Stimulated activated CD8-positive, alpha-beta memory T cell treated with anti-CD3 and anti-CD28 coated beads, Interleukin-7, amount 100 ng/mL, for 4 hours (primary cell): ENCODE measurements around the gene STAM2.
"Not testable (repeated sequence)": the region's sequence is repeated elsewhere in the genome, so short reads cannot be mapped to it uniquely, and the experiment has no call there.

Source experiments
- DNase-seq, 2 donors: peaks; one replicate each; pipeline ENCODE4 v3.0.0-alpha.2; 2020; ENCODE audit warnings: low read depth in 2 of 2

Gene STAM2

GRCh38 chr2:152106464-152106863, 69.1 kb downstream of the STAM2 start:
- DNase-seq, result no peak

DNA sequence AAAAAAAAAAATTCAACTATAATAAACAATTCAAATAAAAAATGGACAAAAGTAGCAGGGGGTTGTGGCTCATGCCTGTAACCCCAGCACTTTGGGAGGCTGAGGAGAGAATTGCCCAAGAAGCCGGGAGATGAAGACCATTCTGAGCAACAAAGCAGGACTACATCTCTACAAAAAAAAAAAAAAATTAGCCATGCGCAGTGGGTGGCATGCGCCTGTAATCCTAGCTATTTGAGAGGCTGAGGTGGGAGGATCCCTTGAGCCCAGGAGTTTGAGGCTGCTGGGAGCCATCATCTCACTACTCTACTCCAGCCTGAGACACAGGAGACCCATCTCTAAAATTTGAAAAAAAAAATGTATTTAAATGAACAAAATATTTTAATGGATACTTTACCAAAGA, 72.3 kb downstream of the STAM2 start:
- DNase-seq, result no peak

GRCh38 chr2:152100961-152101360, 74.6 kb downstream of the STAM2 start:
- no peak for DNase-seq

DNA sequence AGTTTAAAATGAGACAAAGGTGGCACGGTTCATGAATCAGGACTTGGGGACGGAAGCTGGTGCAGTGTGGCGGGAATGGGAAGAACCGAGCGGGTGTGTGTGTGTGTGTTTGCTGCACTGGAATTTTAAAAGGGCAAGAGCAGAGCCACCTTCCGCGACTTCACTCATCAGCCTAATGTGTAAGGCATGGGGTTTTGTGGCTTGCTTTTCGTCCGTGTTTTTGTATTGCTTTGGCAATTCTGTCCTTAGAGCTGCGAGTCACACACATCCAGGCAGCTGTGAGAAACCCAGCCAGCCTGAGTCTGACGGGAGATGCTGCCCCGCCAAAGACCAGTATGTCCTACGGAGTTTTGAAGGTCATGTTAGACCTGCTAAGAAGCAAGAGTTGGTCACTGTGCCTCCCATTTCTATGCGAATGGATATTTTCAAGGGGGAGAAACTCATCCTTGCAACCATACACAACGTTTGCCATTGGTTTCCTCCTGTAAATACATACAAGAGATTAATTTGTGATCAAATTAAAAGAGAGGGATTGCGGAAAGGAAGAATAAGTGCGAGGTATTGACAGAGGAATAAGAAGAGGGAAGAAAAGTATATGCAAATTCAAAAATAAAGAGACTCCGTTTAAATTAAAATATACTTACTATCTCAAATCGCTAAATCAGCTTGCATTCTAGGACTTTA, 76.1 kb downstream of the STAM2 start:
- no peak for DNase-seq

DNA sequence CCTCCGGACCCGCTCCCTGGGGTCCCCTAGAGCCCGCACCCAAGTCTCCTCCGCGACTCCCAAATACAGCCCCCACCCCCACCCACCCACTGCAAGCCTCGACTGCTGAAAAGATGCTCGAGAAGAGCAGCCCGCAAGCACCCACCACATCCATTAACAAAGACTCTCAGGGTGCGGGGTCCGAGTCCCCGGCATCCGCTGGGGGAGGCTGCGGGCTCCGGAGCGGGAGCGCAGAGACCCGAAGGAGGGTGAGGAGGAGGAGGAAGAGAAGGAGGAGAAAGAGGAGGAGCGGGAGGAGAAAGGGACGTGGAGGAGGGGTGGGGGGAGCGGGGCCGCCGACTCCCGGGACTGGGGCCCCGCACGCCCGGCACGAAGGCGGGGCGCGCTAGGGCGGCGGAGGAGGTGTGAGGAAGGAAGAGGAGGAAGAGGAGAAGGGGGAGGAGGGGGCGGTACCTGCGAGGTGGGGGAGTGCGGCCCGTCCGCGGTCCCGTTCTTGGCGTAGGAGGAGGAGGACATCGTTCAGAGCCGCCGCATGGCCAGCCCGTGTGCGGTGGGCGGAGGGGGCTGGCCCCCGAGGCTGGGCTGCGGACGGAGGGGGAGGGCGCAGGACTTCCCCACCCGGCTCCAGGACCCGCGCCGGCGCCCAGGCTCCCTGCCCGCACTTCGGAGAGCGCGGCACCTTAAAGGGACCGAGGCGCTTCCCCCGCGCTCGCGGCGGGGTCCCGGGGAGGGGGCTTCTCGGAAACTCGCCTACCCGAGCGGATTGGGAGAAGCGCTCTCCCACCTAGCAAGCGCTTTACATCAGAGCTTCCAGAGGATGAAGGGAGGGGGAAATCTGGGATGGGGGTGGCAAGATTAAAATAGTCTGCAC, 76.8 kb downstream of the STAM2 start, which contains the start of gene CACNB4:
Gene CACNB4 (minus strand): TSS at position 549 of the 871 bp plus-strand sequence.
- peak in 1 of 2 donors; percentile 8 for DNase-seq

DNA sequence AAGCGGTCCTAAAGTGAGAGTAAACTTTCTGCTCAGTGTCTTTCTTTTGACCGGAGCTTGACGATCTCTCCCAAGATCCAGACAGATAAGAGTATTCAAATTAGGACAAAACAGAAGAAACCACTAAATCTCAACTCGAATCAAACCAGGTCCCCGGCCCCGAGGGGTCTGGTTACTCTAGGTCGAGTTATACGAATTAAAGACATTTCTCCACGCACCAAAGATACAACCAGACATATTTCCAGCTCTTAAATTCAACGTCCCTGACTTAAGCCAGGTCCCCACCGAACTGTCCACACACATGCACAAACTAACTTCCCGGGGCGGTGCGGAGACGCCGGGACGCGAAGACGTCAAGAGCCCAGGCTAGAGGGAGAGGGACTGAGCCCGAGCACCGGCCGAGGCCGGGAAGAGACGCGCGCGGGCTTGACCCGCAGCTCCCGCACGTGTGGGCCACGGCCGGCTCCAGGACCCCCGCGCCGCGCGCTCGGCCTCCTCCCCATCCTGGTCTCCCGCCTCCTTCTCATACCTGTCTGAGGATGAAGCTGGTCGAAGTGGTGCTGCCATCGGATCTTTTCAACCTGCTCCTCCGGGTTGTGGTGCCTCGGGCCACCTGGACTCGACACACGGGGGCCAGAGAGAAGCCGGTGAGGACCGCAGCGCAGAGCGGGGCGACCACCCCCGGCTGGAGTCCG, 77.6 kb downstream of the STAM2 start:
- DNase-seq, result no peak

- no peak for DNase-seq
Measured at GRCh38 chr2:152097290-152097800, 78.2 kb downstream of the STAM2 start.

- DNase-seq, result no peak
Measured at GRCh38 chr2:152095146-152095545, 80.4 kb downstream of the STAM2 start.

- no peak for DNase-seq
Measured at GRCh38 chr2:152094014-152094413, 81.5 kb downstream of the STAM2 start.

- DNase-seq, result no peak
Measured at GRCh38 chr2:152093464-152093863, 82.1 kb downstream of the STAM2 start.

- DNase-seq, result no peak
Measured at GRCh38 chr2:152092095-152092494, 83.5 kb downstream of the STAM2 start.

DNA sequence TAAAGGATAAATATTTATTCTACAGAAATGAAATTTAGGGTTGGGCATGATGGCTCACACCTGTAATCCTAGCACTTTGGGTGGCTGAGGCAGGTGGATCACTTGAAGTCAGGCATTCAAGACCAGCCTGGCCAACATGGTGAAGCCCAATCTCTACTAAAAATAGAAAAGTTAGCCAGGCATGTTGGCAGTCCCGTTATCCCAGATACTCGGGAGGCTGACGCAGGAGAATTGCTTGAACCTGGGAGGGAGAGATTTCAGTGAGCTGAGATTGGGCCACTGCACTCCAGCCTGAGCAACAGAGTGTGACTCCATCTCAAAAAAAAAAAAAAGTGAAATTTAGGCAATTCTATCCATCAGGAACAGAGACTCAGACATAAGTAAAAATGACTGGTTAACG, 84.8 kb downstream of the STAM2 start:
- not testable (repeated sequence) for DNase-seq

GRCh38 chr2:152089238-152089637, 86.3 kb downstream of the STAM2 start:
- DNase-seq, result no peak

DNA sequence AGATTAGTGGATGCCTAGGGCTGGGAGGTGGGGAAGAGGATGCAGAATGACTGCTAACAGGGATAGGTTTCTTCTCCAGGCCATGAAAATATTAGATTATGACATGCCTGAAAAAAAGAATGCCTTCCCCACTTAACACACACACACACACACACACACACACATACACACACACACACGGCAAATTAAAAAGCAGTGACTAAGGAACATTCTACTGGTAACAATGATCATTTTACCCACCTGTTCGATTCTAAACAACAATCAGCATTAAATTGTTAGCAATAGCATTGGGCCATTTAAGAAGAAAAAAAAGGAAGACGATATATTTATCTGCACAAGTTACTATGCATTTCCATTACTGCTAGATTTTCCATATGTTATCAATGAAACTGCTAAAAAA, 87.6 kb downstream of the STAM2 start:
- DNase-seq, result no peak

DNA sequence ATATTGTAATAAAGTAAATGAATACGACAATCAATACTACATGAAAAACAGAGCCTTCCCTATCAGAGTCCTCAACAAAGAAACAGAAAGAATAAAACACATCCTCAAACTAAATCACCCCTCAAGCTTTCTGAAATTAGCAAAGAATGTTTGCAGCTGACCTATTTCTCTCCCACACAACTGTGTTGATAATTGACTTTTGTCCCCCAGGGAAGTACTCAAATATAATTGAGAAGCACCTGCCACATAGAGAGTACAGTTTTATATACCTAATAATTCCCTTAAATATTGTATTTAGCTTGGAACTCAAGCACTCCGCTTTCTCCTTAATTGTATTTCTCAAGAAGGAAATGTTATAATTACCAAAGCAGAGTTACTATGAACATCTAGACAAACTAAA, 89.3 kb downstream of the STAM2 start:
- no peak for DNase-seq

GRCh38 chr2:152084076-152084475, 91.5 kb downstream of the STAM2 start:
- no peak for DNase-seq

GRCh38 chr2:152083202-152083875, 92.2 kb downstream of the STAM2 start:
- no peak for DNase-seq

DNA sequence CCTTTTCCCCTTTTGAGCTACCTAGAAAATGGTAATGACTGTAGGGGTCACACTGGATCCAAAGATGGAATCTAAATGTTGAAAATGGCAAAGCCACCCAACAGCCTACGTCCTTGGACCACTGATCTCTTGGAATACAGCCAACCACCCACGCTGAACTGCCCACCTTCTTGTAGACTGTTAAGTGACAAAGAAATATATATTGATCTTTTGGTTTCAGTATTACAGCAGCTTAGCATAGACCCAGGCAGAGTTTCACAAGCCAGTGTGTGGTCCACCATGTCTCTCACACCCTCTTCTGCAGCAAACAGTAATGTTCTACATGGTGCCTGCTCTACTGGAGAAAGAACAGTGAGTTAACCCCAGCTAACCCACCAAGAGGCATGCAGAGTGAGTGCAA, 96.9 kb downstream of the STAM2 start:
- DNase-seq, result no peak

DNA sequence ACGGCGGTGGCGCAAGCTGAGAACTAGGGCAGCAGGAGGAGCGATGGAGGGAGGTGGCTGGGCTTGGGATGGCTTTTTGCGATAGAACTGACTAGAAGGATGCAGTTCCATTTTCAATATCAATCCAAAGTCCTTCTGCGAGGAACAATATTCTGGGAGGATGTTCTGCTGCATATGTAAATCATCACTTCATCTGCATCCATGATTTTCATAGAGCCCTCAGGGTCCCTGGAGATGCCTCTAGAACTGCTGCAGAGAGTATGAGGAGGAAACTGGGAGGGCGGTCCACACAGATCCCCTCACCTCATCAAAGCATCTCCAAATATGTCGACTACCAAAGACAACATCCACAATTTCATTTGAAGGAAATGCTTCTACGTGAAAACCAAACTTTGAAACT, 97.5 kb downstream of the STAM2 start:
- no peak for DNase-seq

DNA sequence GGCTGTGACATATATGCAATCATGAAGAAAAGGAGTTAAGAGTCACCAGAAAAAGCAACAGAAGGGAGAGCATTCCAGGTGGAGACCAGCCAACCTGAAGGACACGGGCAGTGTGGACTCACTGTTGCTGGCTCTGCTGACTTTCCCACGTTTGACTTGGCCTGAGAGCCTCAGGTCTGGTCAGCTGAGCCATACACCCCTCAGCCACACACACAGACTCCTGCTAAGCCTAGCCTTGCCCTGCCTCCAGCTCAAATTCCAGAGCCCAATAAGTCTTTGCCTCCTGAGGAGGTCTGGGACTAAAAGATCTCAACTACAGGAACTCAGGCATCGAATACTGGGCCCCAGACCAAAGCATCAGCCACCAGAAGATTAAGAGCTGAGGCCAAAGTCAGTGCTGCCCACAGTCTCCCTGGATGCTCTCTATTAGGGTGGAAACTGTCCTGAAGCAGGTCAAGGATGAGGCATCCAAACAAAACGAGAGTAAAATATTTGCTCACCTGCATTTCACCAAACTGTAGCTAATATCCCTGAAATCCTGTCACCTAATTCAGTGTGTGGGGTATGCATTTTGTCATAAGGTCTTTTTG, 100.0 kb downstream of the STAM2 start:
- no peak for DNase-seq

DNA sequence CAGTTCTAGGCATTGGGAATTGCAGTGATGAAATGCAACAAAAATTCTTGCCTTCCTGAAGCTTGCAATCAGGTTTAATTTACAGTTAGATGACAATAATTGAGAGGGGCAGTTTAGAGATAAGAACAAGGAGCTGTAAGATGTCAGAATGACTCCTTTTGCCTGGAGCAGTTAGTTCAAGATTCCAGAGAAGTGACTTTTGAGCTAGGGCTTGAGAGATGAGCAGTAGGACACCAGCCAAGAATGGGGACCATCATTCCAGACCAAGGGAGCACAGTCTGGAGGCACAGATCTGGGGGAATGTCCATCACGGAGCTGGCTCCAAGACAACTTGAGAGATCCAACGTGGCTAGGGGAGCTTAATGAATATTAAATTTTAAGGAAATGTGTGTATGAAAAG, 103.6 kb downstream of the STAM2 start:
- no peak for DNase-seq
